GM08714 (cell line): Measurements from ENCODE around the gene MYO3B.

Experiments used
- H3K4me3 ChIP-seq: fragments of 200-500 bp; sonication (Bioruptor generic); 2 replicates; pipeline ENCODE4 v1.5.1; 2014; ENCODE audit warnings: mild to moderate bottlenecking, low read length, inconsistent platforms
- ZNF274 ChIP-seq: IDR thresholded peaks from 2 replicates; pipeline ENCODE4 v1.6.1; 2012; ENCODE audit warnings: mild to moderate bottlenecking, low read depth, low read length

MYO3B gene

GRCh38 chr2:170245312-170245711, 67.4 kb downstream of the MYO3B start:
- no peak for TF ChIP-seq ZNF274
- H3K4me3 ChIP-seq = no peak overlapping the region

- no peak overlapping the region for H3K4me3 ChIP-seq
- no peak for TF ChIP-seq ZNF274
Measured at GRCh38 chr2:170247333-170247732, 69.4 kb downstream of the MYO3B start.

- TF ChIP-seq ZNF274 = no peak
- no peak overlapping the region for H3K4me3 ChIP-seq
Measured at GRCh38 chr2:170247882-170248393, 70.0 kb downstream of the MYO3B start.

GRCh38 chr2:170248574-170249393, 70.8 kb downstream of the MYO3B start:
- no peak overlapping the region for H3K4me3 ChIP-seq
- TF ChIP-seq ZNF274 = no peak

- no peak for TF ChIP-seq ZNF274
- no peak overlapping the region for H3K4me3 ChIP-seq
Measured at GRCh38 chr2:170249761-170250160, 71.8 kb downstream of the MYO3B start.

- no peak for TF ChIP-seq ZNF274
- H3K4me3 ChIP-seq = no peak overlapping the region
Measured at GRCh38 chr2:170250584-170250983, 72.6 kb downstream of the MYO3B start.

- TF ChIP-seq ZNF274 = no peak
- H3K4me3 ChIP-seq = no peak overlapping the region
Measured at GRCh38 chr2:170252414-170252813, 74.5 kb downstream of the MYO3B start.

GRCh38 chr2:170253721-170254230, 75.8 kb downstream of the MYO3B start:
- no peak for TF ChIP-seq ZNF274

GRCh38 chr2:170254293-170254732, 76.4 kb downstream of the MYO3B start:
- H3K4me3 ChIP-seq = no peak overlapping the region
- TF ChIP-seq ZNF274 = no peak

More at GRCh38 chr2:170253721-170254230, 75.8 kb downstream of the MYO3B start:
- no peak overlapping the region for H3K4me3 ChIP-seq

GRCh38 chr2:170255137-170255536, 77.2 kb downstream of the MYO3B start:
- no peak overlapping the region for H3K4me3 ChIP-seq
- TF ChIP-seq ZNF274 = no peak

GRCh38 chr2:170255971-170256370, 78.0 kb downstream of the MYO3B start:
- TF ChIP-seq ZNF274 = no peak
- H3K4me3 ChIP-seq = no peak overlapping the region

- no peak overlapping the region for H3K4me3 ChIP-seq
- TF ChIP-seq ZNF274 = no peak
Measured at GRCh38 chr2:170258382-170258781, 80.4 kb downstream of the MYO3B start.

- TF ChIP-seq ZNF274 = no peak
- no peak overlapping the region for H3K4me3 ChIP-seq
Measured at GRCh38 chr2:170260188-170260587, 82.2 kb downstream of the MYO3B start.

- no peak for TF ChIP-seq ZNF274
- H3K4me3 ChIP-seq = no peak overlapping the region
Measured at GRCh38 chr2:170261566-170261965, 83.6 kb downstream of the MYO3B start.

- no peak overlapping the region for H3K4me3 ChIP-seq
- TF ChIP-seq ZNF274 = no peak
Measured at GRCh38 chr2:170262343-170262742, 84.4 kb downstream of the MYO3B start.
